ENCODE measurements around the gene EXOC2.

EXOC2 gene

DNA sequence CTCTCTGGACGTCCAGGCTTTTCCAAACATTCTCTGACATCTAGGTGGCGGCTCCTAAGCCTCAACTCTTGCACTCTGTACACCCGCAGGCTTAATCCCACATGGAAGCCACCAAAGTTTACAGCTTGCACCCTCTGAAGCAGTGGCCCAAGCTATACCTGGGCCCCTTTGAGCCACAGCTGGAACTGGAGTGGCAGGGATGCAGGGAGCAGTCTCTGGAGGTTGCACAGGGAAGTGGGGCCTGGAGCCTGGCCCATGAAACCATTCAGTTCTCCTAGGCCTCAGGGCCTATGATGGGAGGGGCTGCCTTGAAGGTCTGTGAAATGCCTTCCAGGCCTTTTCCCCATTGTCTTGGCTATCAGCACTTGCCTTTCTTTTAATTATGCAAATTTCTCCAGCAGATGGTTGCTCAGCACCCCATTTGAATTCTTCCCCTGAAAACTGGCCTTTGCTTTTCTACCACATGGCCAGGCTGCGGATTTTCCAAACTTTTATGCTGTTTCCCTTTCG, 236.5 kb downstream of the EXOC2 start:
- DNase-seq, result no peak

- no peak for DNase-seq
Observed at GRCh38 chr6:455835-456234, 237.1 kb downstream of the EXOC2 start.

DNA sequence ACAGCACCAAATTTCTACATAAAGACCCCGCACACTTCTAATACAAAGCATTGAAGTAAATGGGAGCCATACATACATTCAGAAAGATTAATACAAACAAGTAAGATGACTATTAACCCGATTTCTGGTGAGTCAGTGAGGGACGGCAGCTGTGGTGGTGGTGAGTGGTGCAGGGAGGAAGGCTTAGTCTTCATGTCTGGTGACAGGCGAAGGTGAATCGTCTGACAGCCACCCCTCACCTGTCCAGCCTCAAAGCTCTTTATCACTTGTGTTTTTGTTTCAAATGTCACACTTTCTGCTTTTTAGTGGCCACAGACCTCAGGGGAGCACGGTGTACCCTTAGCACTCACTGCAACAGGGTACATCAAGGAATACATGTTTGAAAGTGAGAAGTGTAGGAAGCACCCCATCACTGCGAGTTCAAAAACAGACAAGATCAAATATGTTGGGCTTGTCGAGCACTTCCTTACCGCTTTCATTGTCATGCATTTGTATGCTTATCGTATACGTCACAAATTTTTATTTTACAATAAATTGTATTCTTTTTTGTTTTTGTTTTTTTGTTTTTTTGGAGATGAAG, 237.8 kb downstream of the EXOC2 start:
- DNase-seq, result no peak

DNA sequence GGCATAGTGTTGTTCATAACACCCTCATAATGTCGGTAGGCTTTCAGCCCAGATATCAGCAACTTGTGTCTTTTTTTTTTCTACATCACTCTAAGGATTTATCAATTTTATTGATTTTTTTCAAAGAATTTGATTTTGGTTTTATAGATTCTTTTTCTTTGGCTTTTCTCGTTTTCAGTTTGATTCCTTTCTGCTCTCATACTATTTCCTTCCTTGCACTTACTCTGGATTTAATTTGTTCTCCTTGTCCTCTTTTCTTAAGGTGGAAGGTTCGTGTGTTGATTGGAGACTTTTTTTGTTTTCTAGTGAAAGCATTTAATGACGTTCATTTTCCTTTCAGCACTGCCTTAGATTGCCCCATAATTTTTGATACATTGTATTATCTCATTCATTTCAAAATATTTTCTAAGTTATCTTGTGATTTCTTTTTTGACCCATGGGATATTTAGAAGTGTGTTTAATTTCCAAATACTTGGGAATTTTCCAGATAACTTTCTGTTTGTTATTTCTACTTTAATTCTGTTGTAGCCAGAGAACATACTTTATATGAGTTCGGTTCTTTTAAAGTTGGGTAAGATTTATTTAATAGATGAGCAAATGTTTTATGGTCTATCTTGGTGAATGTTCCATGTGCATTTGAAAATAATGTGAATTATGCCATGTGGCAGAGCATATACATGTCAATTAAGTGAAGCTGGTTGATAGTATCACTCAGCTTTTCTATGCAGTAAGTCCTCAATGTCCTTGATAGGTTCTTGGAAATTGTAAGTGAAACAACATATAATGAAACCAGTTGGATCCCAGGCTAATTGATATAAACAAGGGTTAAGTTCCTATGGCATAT, 238.6 kb downstream of the EXOC2 start:
- DNase-seq, result no peak

DNA sequence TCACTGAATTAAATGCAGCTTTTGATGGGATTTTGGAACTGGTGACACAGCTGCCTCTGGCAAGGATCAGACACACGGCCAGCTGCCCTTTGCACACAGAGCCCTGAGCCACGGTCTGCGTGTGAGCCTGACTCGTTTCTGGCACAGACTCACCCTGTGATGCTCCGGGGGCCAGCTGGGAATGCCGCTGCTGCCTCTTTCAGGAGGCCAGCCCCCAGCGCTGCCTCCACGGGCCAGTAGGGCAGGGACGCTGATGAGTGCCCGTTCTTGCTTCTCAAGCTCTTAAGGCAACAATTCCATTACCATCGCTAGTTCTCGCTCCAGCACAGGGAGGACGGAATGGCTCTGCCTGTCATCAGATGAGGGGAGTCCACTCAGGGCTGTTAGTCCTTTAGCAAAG, 239.8 kb downstream of the EXOC2 start:
- no peak for DNase-seq

GRCh38 chr6:452301-453067, 240.5 kb downstream of the EXOC2 start:
- DNase-seq, result no peak

- DNase-seq, result no peak
Observed at GRCh38 chr6:451847-452246, 241.1 kb downstream of the EXOC2 start.

GRCh38 chr6:451336-451735, 241.6 kb downstream of the EXOC2 start:
- DNase-seq, result no peak

GRCh38 chr6:449486-450419, 243.2 kb downstream of the EXOC2 start:
- DNase-seq, result no peak

DNA sequence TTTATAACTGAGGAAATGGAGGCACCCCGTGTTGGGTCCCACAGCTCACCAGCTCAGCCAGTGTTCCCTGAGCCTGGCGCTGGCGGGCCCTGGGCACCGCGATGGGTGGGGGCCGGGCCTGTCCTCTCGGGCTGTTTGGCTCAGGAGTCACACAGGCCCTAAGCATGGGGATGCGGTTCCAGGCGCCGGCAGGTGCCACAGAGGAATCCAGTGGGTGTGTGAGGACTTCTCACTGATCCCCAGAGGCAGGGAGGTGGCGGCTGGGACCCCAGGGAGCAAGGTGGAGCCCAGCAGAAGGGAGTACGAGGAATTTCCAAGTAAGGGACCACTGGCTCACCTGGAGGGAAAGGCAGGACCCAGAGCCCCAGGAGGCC, 243.9 kb downstream of the EXOC2 start:
- DNase-seq, result no peak

DNA sequence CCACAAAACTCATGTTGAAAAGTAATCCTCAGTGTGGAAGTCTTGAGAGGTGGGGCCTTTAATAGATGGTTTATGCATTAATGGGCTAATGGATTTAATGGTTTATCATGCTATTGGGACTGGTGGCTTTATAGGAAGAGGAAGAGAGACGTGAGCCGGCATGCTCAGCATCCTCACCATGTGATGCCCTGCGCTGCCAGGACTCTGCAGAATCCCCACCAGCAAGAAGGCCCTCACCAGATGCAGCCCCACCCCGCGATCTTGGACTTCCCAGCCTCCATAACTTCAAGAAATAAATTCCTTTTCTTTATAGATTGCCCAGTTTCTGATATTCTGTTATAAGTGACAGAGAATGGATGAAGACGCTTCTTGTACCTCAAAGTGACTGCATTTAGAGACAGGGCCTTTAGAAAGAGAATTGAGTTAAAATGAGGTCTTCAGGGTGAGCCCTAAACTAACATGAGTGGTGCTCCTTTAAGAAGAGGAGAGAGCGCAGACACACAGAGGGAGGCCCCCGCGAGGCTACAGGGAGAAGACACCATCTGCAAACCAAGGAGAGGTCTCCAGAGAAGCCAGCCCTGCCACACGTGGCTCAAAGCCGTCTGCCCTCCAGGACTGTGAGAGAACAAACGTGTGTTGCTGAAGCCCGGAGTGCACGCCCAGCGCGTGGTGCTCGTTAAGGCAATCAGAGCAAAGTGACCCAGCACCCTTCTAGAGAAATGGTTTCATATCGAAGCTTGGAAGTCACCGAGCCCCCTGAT, 244.5 kb downstream of the EXOC2 start:
- DNase-seq, result no peak

- peak; percentile 15 for DNase-seq
Observed at GRCh38 chr6:447381-448165, 245.4 kb downstream of the EXOC2 start.

GRCh38 chr6:446418-447366, 246.2 kb downstream of the EXOC2 start:
- DNase-seq, result peak; percentile 75

DNA sequence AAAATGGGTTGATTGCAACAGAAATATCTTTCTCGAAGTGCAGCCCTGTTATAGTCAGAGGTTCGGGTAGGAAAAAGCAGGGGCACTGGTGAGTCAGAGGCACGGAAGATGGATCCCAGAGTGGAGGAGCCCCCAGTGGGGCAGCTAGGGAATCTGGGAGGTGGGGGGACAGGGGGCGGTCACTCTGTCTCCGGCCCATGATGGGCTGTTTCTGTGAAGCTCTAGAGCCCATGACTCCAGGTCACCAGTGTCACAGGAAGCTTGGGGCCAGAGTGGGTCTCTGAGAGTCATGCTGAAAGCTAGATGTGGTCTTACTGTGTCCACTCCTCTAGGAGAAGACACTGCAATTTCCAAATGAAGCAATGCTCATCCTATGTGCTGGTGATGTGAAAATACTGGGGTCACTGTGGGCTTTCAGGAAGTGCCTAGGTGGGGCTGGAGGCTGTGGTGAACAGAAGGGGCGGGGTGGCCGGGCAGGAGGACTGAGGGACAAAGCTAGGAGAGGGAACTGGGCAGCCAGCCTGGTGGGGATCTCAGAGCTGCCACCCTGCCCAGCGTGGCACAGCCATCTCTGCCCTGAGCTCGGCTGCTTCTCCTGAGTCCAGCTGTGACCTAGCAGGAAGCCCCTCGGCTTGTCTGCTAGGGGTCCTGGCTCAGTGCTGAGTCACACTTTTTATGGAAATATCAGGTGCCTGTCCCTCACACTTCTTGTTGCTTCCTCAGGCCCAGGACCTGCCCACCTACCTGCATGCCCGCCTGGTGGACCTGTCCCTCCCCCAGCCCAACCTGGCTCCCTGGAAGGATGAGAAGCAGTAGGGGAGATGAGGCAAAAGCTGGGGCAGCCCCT, 247.1 kb downstream of the EXOC2 start:
- no peak for DNase-seq

DNA sequence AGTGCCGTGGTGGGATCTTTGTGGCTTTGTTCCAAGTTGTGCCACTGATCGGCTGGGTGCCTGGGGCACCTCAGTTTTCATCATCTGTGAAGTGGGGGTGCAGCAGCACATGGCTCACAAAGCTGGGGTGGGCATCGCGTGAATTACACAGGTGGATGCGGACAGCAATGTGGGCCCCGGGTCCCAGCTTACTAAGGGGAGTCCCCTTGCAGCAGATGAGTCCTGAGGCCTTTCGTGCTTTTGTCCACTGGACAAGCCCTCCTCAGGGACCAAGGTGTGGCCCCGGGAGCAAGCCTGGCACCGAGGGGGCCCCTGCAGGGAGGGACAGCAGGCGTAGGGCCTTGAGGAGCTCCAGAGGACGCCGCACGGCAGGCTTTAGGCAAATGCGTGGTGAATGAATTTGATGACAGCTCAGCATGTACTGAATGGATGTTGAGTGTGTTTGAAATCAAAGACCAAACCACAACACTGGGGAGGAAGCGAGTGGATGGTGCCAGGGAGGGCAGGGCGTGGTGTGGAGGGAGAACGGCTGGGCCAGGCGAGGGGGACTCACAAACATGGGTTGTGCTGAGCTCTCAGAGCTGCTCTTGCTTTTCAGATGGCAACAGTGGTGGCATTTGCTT, 248.2 kb downstream of the EXOC2 start:
- DNase-seq, result peak; percentile 54

GRCh38 chr6:443621-444159, 249.2 kb downstream of the EXOC2 start:
- DNase-seq, result no peak

- no peak for DNase-seq
Observed at GRCh38 chr6:441126-441920, 251.6 kb downstream of the EXOC2 start.

Data from CD4-positive, alpha-beta T cell treated with Interleukin-10 for 1 hour (primary cell).